Activated T-cell treated with anti-CD3 and anti-CD28 coated beads, Interleukin-2, amount 50 U/mL, for 4 hours (primary cell): ENCODE data around the gene CACNA1E. TPM values are rescaled to one million over a fixed set of nuclear protein-coding genes. Genes with fewer than 3 reads are reported as not detected.
"Not testable (repeated sequence)": the region's sequence is repeated elsewhere in the genome, so short reads cannot be mapped to it uniquely, and the experiment has no call there.

Experiments used
- ATAC-seq, 2 donors: fragments of 200-7000 bp; cut with Tn5 transposase; one replicate each; pipeline ENCODE4 v1.10.0; 2021
- DNase-seq: peaks from one replicate; pipeline ENCODE4 v3.0.0-alpha.2; 2020
- H3K27me3 Mint-ChIP-seq: one replicate; pipeline ENCODE4 v1.8.0; 2021; ENCODE audit warnings: low read depth, mixed read lengths
- H3K36me3 Mint-ChIP-seq: one replicate; pipeline ENCODE4 v1.8.0; 2022; ENCODE audit warnings: mixed read lengths; ENCODE audit not compliant: insufficient read depth
- H3K4me1 Mint-ChIP-seq: one replicate; pipeline ENCODE4 v1.8.0; 2021; ENCODE audit warnings: low read depth, mixed read lengths
- H3K4me3 Mint-ChIP-seq: one replicate; pipeline ENCODE4 v1.8.0; 2021; ENCODE audit warnings: mild to moderate bottlenecking, moderate library complexity, mixed read lengths
- H3K9me3 Mint-ChIP-seq: one replicate; pipeline ENCODE4 v1.8.0; 2021; ENCODE audit warnings: mixed read lengths
- total RNA-seq, 3 donors: library from RNA; stranded (reverse); gene quantifications; one replicate each; pipeline ENCODE4 v1.2.1, GENCODE V29; 2021

Gene CACNA1E
- total RNA-seq, 3 donors from 2014 or later = 0.08 TPM; not detected in 2

DNA sequence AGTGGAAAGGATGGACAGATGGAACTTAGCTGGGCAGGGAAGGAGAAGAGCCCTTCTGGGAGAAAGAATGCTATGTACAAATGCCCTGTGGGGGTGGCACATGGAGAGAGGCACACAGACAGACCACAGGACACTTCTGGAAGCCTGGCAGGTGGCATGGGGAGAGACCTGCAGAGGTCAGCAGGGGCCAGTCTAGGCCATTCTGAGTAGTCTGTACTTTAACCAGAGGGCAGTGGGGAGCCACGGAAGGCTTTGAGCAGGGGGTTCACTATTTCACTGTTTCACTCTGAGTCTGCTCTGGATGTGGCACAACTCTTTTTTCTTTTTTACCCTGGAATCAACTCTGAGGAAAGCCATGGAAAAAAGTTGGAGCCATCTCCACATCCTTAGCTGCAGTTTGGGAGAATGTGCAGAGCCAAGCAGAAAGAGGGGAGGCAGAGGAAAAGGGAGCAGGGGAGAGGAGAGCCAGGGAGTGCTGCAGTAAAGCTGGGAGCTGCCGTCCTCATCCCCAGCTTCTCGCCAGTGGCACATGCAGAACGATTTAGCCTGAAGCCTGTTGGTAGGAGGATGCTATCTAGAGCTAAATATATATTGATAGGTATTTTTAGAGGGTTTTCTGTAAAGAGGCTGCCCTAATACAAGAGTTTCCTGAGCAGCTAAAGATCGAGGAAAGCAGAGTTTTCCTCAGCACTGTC, 34.0 kb downstream of the CACNA1E start:
- ATAC-seq = no peak
- no peaks in the 10 kb centered on the region for H3K9me3 Mint-ChIP-seq

DNA sequence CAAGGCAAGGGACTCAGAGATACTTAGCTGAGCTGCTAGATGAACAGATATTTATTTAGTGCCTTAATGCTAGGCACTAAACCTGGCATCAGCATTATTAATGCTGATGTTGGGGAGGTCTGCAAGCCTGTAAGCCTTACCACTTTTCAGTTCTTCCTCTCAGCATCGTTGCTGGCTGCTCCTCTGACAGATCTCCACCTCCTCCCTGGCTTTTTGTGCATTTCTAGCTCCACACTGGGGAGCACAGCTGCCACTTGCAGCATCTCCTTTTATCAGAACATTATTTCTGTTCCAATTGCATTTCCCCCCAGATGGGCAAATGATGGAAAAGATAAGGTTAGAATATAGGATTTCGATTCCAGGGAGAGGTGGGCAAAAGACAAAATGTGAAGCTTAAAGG, 34.8 kb downstream of the CACNA1E start:
- no peak for ATAC-seq
- no peak for DNase-seq
- Mint-ChIP-seq H3K36me3 (no peaks in the 10 kb centered on the region), H3K4me3 (no peak overlapping the region), H3K9me3 (no peaks in the 10 kb centered on the region), H3K4me1 (peaks cover 1% of the 10 kb centered on the region), H3K27me3 (peaks cover 9% of the 10 kb centered on the region)

More for the DNA sequence above, 34.0 kb downstream of the CACNA1E start:
- Mint-ChIP-seq H3K4me1 (peaks cover 1% of the 10 kb centered on the region), H3K4me3 (no peak overlapping the region), H3K27me3 (peaks cover 9% of the 10 kb centered on the region), H3K36me3 (no peaks in the 10 kb centered on the region)
- no peak for DNase-seq

DNA sequence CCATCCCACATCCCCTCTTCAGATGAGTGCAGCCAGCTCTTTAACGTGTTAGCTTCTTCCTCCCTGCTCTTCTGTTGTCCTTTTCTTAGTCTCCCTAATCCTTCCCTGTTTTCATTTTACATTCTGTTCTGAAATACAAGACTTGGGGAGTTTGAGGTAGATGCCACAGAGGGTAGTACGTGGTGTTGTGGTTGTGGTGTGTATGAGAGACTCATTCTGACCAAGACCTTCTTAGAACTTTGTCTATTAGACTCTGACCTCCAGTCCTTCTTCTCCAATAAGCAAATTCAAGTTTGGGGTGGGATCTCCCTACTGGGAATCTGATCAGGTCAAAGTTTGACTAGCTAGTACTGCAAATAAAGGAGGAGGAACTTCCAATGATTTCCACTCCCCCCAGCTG, 39.5 kb downstream of the CACNA1E start:
- ATAC-seq = no peak
- no peak for DNase-seq
- no peak overlapping the region for H3K4me3 Mint-ChIP-seq
- peaks cover 1% of the 10 kb centered on the region for H3K4me1 Mint-ChIP-seq
- H3K36me3 Mint-ChIP-seq = no peaks in the 10 kb centered on the region
- H3K27me3 Mint-ChIP-seq = peaks cover 2% of the 10 kb centered on the region
- peaks cover 4% of the 10 kb centered on the region for H3K9me3 Mint-ChIP-seq

DNA sequence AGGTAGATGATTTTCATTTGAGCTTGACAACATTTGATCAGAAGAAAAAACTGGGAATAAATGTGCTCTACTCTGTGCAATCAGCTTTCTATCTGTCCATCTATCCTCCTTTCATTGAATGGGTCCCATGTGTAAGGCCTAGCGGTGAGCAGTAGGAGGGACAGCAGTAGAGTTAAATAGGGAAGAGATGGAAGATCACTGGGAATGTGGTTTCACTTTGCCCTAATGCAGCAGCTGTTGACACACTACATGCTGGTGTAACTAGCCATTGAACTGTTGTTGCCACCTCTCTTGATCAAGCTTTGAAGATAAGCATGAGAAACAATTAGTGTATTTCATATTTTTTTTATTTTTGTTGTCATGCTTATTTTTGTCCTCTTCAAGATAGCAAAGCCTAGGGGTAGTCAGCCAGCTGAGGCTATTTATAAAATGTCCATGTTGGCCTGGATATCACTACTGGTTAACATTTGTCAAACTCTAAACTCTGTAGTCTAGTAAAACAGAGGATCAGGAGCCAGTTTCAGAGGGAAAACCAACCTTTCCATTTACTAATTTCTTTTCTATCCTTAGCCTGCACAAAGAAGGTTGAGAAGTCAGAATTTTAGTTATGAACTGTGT, 41.9 kb downstream of the CACNA1E start:
- H3K27me3 Mint-ChIP-seq = peaks cover 2% of the 10 kb centered on the region
- peaks cover 1% of the 10 kb centered on the region for H3K4me1 Mint-ChIP-seq
- ATAC-seq (no peak), DNase-seq (no peak)
- no peaks in the 10 kb centered on the region for H3K36me3 Mint-ChIP-seq
- H3K9me3 Mint-ChIP-seq = peaks cover 14% of the 10 kb centered on the region
- no peak overlapping the region for H3K4me3 Mint-ChIP-seq

DNA sequence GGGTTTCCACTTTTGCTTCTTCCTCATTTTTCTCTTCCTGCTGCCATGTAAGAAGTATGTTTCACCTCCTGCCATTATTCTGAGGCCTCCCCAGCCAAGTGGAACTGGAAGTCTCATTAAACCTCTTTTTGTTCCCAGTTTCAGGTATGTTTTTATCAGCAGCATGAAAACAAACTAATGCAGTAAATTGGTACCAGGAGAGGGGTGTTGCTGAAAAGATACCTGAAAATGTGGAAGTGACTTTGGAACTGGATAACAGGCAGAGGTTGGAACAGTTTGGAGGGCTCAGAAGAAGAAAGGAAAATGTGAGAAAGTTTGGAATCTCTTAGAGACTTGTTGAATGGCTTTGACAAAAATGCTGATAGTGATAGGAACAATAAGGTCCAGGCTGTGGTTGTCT, 44.9 kb downstream of the CACNA1E start:
- not testable (repeated sequence) for ATAC-seq, H3K4me3 Mint-ChIP-seq, H3K4me1 Mint-ChIP-seq, DNase-seq, H3K27me3 Mint-ChIP-seq, H3K36me3 Mint-ChIP-seq
- peaks cover 14% of the 10 kb centered on the region for H3K9me3 Mint-ChIP-seq

DNA sequence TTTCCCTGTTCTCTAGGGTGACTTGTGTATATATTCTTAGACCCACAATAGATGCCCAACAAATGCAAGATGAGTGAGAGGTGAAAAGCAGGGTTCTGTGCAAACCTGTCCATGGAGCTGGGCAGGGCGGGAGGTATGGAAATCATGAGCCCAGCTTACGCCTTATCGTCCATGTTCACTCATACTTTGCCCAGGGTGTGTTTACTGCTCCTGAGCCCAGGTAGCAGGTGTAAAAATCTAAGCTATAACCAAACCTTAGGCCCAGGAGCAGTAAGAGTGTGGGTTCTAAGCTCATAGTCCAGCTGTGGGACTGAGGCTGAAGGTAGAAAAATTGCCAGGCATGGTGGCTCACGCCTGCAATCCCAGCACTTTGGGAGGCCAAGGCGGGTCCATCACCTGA, 48.1 kb downstream of the CACNA1E start:
- Mint-ChIP-seq H3K4me3 (no peak overlapping the region), H3K36me3 (no peaks in the 10 kb centered on the region), H3K9me3 (peaks cover 14% of the 10 kb centered on the region), H3K27me3 (peaks cover 4% of the 10 kb centered on the region), H3K4me1 (no peaks in the 10 kb centered on the region)
- DNase-seq (no peak), ATAC-seq (no peak)

DNA sequence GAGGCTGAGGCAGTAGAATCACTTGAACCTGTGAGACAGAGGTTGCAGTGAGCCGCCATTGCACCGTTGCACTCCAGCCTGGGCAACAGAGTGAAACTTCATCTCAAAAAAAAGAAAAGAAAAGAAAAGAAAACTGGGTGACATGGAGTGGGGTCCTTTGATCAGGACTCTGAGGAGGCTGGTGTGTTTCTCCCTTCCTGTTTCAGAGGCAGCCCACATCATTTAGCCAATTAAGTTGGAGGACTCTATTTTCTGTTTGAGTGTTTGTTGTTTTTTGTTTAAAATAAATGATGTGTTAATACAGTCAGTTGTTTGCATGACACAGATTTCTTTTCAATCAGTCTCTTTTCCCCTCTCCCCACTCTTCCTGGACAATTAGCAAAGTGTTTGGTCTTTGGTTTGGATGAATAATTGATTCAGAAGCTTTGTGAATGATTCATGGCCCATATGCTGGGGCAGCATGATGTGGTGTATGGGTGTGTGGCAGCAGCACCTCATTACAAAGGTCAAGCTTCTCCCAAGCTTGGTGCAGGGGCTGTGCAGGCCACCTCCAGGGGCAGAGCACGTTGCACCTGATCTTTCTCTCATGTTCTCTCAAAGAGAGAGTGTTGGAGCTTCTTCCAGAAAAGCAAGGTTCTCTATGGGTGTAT, 48.8 kb downstream of the CACNA1E start:
- Mint-ChIP-seq H3K36me3 (no peaks in the 10 kb centered on the region), H3K9me3 (peaks cover 14% of the 10 kb centered on the region), H3K27me3 (peaks cover 8% of the 10 kb centered on the region), H3K4me3 (no peak overlapping the region), H3K4me1 (no peaks in the 10 kb centered on the region)
- ATAC-seq (no peak), DNase-seq (no peak)

DNA sequence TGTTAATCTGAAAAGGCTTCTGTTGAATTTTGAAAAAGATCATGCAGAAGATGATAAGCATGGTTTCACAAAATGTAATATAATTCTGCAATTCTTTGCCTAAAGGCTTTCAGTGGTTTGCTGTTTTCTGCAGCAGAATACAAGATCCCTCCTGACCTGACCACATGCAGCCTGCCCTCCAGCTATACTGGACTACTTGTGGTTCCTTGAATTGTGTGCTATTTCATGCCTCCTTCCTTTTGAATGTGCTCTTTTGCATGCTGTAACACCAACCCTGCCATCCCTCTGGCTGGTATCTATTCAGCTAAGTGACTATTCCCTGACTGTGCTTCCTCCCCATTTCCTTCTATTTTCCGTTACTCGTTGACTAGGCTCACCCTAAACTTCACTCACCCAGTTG, 55.5 kb downstream of the CACNA1E start:
- Mint-ChIP-seq H3K27me3 (peaks cover 25% of the 10 kb centered on the region), H3K4me1 (no peaks in the 10 kb centered on the region)

DNA sequence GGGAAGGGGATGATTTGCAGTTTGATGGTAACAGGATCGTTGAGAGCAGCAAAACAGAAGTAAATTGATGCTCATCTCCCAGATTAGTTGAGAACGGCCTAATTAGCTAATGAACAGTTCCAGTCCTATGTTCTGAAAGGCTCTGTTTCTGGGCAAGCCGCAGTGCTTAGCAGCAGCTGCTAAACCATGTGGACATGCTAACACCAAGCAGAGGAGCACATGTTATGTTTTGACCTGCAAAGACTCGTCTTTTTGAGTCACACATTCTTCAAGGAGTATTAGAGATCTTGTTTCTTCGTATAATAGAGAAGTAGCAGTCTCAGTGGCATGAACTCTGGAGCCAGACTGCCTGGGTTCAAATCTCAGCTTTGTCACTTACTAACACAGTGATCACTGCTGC, 58.1 kb downstream of the CACNA1E start:
- H3K36me3 Mint-ChIP-seq = no peaks in the 10 kb centered on the region
- peaks cover 22% of the 10 kb centered on the region for H3K27me3 Mint-ChIP-seq

More for the DNA sequence above, 55.5 kb downstream of the CACNA1E start:
- ATAC-seq (no peak), DNase-seq (no peak)
- H3K4me3 Mint-ChIP-seq = no peak overlapping the region
- no peaks in the 10 kb centered on the region for H3K36me3 Mint-ChIP-seq
- no peaks in the 10 kb centered on the region for H3K9me3 Mint-ChIP-seq

DNA sequence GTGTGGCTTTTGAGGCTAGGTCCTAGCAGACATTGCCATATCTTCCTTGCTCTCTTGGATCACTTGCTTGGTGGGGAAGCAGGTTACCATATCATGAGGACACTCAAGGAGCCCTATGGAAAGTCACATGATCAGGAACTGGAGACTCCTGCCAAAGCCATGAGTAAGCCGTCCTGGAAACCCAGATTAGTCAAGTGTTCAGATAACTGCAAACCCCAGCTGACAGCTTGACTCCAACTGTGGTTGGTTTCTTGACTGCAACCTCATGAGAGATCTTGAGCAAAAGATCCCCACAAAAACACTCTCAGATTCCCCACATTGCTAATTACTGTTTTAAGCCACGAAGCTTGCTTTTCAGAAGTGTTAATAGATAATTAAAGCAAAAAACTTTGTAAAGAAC, 58.6 kb downstream of the CACNA1E start:
- no peak overlapping the region for H3K4me3 Mint-ChIP-seq
- ATAC-seq (no peak), DNase-seq (no peak)
- peaks cover 24% of the 10 kb centered on the region for H3K27me3 Mint-ChIP-seq
- H3K36me3 Mint-ChIP-seq = no peaks in the 10 kb centered on the region
- no peaks in the 10 kb centered on the region for H3K4me1 Mint-ChIP-seq
- H3K9me3 Mint-ChIP-seq = no peaks in the 10 kb centered on the region

More for the DNA sequence above, 58.1 kb downstream of the CACNA1E start:
- Mint-ChIP-seq H3K9me3 (no peaks in the 10 kb centered on the region), H3K4me3 (no peak overlapping the region), H3K4me1 (no peaks in the 10 kb centered on the region)
- DNase-seq (no peak), ATAC-seq (no peak)

DNA sequence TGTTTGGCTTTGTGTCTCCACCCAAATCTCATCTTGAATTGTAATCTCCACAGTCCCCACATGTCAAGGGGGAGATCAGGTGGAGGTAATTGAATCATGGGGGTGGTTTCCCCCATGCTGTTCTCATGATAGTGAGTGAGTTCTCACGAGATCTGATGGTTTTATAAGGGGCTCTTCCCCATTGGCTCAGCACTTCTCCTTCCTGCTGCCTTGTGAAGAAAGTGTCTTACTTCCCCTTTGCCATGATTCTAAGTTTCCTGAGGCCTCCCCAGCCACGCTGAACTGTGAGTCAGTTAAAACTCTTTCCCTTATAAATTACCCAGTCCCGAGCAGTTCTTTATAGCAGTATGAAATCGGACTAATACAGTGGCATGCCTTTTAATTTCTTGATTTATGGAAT, 59.1 kb downstream of the CACNA1E start:
- peaks cover 25% of the 10 kb centered on the region for H3K27me3 Mint-ChIP-seq
- H3K4me3 Mint-ChIP-seq, H3K36me3 Mint-ChIP-seq, DNase-seq, ATAC-seq, H3K4me1 Mint-ChIP-seq, H3K9me3 Mint-ChIP-seq: not testable (repeated sequence)

DNA sequence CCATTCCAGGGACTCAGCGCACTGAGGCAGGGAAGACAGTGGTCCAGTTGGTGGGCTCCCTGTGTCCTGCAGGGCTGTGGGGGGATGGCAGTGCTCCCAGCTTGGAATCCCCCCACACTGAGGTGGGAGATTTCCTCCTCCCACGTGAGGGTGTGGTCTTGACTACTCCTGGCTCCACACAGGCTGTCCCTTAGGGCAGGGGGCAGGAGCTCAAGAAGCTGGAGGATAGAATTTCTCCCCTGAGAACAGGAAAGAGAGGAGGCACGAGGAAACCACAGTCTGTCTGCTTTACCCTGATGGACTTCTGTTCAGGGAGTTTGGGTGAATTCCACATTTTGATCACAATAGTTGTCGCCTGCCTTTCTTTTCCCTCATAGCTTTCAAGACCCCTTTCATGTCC, 62.1 kb downstream of the CACNA1E start:
- Mint-ChIP-seq H3K4me1 (no peaks in the 10 kb centered on the region), H3K36me3 (no peaks in the 10 kb centered on the region), H3K4me3 (no peak overlapping the region), H3K27me3 (peaks cover 20% of the 10 kb centered on the region), H3K9me3 (no peaks in the 10 kb centered on the region)
- no peak for ATAC-seq
- DNase-seq = no peak

DNA sequence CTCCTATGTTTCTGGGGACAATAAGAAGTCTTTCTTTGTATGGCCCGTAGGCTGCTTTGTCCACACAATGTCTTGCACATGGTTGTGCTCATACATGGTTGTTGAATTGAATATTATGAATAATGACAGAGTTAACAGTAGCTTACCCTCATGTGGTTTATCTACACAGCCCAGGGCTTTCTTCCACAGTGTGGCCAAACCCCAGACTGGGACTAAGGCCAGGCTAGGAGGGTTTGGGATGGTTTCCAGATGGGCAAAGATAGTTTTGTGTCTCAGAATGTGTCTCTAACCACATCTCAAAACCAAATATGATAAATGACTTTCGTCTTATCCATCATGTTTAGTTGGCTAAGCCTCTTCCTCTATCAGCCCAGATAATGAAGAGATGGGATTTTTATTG, 65.2 kb downstream of the CACNA1E start:
- no peak for DNase-seq
- Mint-ChIP-seq H3K36me3 (no peaks in the 10 kb centered on the region), H3K27me3 (peaks cover 25% of the 10 kb centered on the region), H3K9me3 (no peaks in the 10 kb centered on the region), H3K4me1 (no peaks in the 10 kb centered on the region), H3K4me3 (no peak overlapping the region)
- no peak for ATAC-seq

DNA sequence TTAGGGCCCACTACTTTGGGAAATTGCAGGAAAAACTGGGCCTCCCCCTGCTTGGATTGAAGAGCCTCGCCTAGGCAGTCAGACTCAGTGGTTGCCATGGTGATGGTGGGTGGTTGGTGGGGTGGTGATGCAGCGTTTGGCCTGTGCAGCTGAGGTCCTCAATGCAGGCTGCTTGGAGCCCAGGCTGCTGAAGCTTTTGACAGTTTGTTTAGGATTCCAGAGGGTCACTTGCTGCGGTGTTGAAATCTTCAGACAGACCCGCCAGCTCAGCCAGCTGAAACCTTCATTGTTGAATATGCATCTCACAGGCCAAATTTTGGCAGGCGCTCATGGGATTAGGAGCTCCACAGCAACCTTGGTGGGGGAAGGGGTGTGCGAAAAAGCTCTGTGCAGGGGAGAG, 67.9 kb downstream of the CACNA1E start:
- DNase-seq (no peak), ATAC-seq (no peak)
- H3K9me3 Mint-ChIP-seq = no peaks in the 10 kb centered on the region
- peaks cover 26% of the 10 kb centered on the region for H3K27me3 Mint-ChIP-seq
- H3K4me1 Mint-ChIP-seq = no peaks in the 10 kb centered on the region
- no peaks in the 10 kb centered on the region for H3K36me3 Mint-ChIP-seq
- no peak overlapping the region for H3K4me3 Mint-ChIP-seq

DNA sequence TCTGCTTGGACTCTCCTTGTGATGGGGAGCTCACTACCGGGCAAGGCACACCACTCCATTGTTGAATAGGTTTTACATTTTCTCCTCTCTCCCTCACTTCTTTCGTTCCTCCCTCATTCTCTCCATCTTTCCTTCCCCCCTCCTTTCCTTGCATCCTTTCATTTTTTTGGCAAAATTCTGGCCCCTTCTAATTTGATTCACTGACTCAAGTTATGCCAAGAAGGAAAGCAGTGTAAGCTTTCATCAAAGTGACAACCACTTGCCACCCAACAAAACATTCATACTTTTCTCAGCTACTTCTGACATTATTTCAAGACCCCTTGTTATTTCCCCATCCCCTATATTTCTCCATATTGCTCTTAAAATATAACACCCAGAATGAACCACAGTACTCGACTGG, 68.4 kb downstream of the CACNA1E start:
- H3K4me3 Mint-ChIP-seq = no peak overlapping the region
- no peak for ATAC-seq
- peaks cover 23% of the 10 kb centered on the region for H3K27me3 Mint-ChIP-seq
- H3K4me1 Mint-ChIP-seq = no peaks in the 10 kb centered on the region
- H3K9me3 Mint-ChIP-seq = no peaks in the 10 kb centered on the region
- no peak for DNase-seq
- no peaks in the 10 kb centered on the region for H3K36me3 Mint-ChIP-seq
